Natural killer cell (primary cell): ENCODE measurements around the gene CDK5RAP1. TPM values are rescaled to one million over a fixed set of nuclear protein-coding genes. Genes with fewer than 3 reads are reported as not detected.
A peak's percentile ranks its signal among the peaks of the same experiment; 100 is the strongest.
"Not testable (repeated sequence)": the region's sequence is repeated elsewhere in the genome, so short reads cannot be mapped to it uniquely, and the experiment has no call there.

Source experiments
- ATAC-seq, 3 donors: fragments of 150-1000 bp in 2 of 3; fragments of 200-7000 bp in 1 of 3; cut with Tn5 transposase; 1 replicate in 1 of 3; 2 replicates in 2 of 3; pipeline ENCODE4 v1.10.0; 2021; ENCODE audit warnings: mild to moderate bottlenecking in 2 of 3, moderate library complexity in 2 of 3
- DNase-seq, 2 donors: peaks; one replicate each; pipeline versions ENCODE4 v3.0.0 to v3.0.0-alpha.2; 2013 to 2021; ENCODE audit warnings: mixed read lengths in 1 of 2
- H3K27ac ChIP-seq: one replicate; pipeline ENCODE4 v1.5.1; 2013; ENCODE audit warnings: mild to moderate bottlenecking, low read length
- H3K27me3 ChIP-seq: one replicate; pipeline ENCODE4 v1.6.1; 2013; ENCODE audit warnings: low read length; ENCODE audit not compliant: control insufficient read depth, insufficient read depth
- H3K36me3 ChIP-seq: one replicate; pipeline ENCODE4 v1.6.1; 2013; ENCODE audit warnings: low read length; ENCODE audit not compliant: control insufficient read depth, insufficient read depth
- H3K4me1 ChIP-seq: one replicate; pipeline ENCODE4 v1.6.1; 2013; ENCODE audit warnings: low read length; ENCODE audit not compliant: control insufficient read depth, insufficient read depth
- H3K4me3 ChIP-seq: one replicate; pipeline ENCODE4 v1.5.1; 2013; ENCODE audit warnings: low read length
- H3K9me3 ChIP-seq: one replicate; pipeline ENCODE4 v1.6.1; 2013; ENCODE audit warnings: low read length; ENCODE audit not compliant: control insufficient read depth, insufficient read depth
- H3K27ac Mint-ChIP-seq, 2 donors: one replicate each; pipeline ENCODE4 v1.8.0; 2022; ENCODE audit warnings: mild to moderate bottlenecking in 2 of 2, mixed read lengths in 2 of 2, moderate library complexity in 1 of 2
- H3K27me3 Mint-ChIP-seq, 2 donors: one replicate each; pipeline ENCODE4 v1.8.0; 2022; ENCODE audit warnings: low read depth in 2 of 2, mixed read lengths in 2 of 2
- H3K36me3 Mint-ChIP-seq: one replicate; pipeline ENCODE4 v1.8.0; 2022; ENCODE audit warnings: mixed read lengths
- H3K4me1 Mint-ChIP-seq, 2 donors: one replicate each; pipeline ENCODE4 v1.8.0; 2022; ENCODE audit warnings: mixed read lengths in 2 of 2
- H3K4me3 Mint-ChIP-seq: one replicate; pipeline ENCODE4 v1.8.0; 2022; ENCODE audit warnings: mild to moderate bottlenecking, moderate library complexity, mixed read lengths
- H3K9me3 Mint-ChIP-seq, 2 donors: one replicate each; pipeline ENCODE4 v1.8.0; 2022; ENCODE audit warnings: mixed read lengths in 2 of 2
- CTCF ChIP-seq: fragments of 200-600 bp; IDR thresholded peaks from one replicate; pipeline ENCODE4 v1.8.0; 2022; ENCODE audit warnings: antibody characterized with exemption
- WGBS: methylation state at CpG from one replicate; pipeline ENCODE4 v1.1.7; 2013; ENCODE audit warnings: missing lambda C conversion rate; ENCODE audit not compliant: insufficient coverage; 5-methylcytosine and 5-hydroxymethylcytosine counted together
- intact Hi-C: fragments of 100-400 bp; cut with micrococcal nuclease; formaldehyde crosslinking; loops from one replicate; pipeline ENCODE4 v1.14.2; 2022
- total RNA-seq, 4 donors: library from RNA; stranded (reverse); fragments of 120-200 nt in 1 of 4; gene quantifications; one replicate each; pipeline versions ENCODE4 v1.2.3 to v1.2.4, GENCODE V29; 2013 to 2022

Gene CDK5RAP1
- total RNA-seq, 3 donors from 2014 or later (not counting 1 experiment from before 2014, with no cell fraction given): 59.7 to 71.5 (median 62.6) TPM

GRCh38 chr20:33393609-33394008 is 7.7 kb downstream of the CDK5RAP1 start:
- peaks cover 54% of the 10 kb centered on the region for H3K36me3 ChIP-seq
- H3K4me1 Mint-ChIP-seq: peaks cover 14 to 27% of the 10 kb centered on the region in 2 donors
- no peak for TF ChIP-seq CTCF

GRCh38 chr20:33391722-33392415 is 9.4 kb downstream of the CDK5RAP1 start:
- no peak overlapping the region for H3K27ac ChIP-seq
- Mint-ChIP-seq H3K4me1 (peaks cover 6 to 14% of the 10 kb centered on the region in 2 donors), H3K27me3 (no peaks in the 10 kb centered on the region), H3K36me3 (peaks cover 11% of the 10 kb centered on the region), H3K9me3 (no peaks in the 10 kb centered on the region), H3K4me3 (no peak overlapping the region), H3K27ac (peak overlapping the region in 1 of 2 donors; percentile 47)
- intact Hi-C loops: no loop called here
- DNase-seq: no peak
- H3K4me3 ChIP-seq: no peak overlapping the region
- WGBS: 81% methylated on average over 7 of the region's 9 CpGs
- no peaks in the 10 kb centered on the region for H3K27me3 ChIP-seq
- H3K9me3 ChIP-seq: no peaks in the 10 kb centered on the region
- TF ChIP-seq CTCF: no peak
- no peaks in the 10 kb centered on the region for H3K4me1 ChIP-seq
- no peak for ATAC-seq
- peaks cover 60% of the 10 kb centered on the region for H3K36me3 ChIP-seq

More at GRCh38 chr20:33393609-33394008, 7.7 kb downstream of the CDK5RAP1 start:
- Mint-ChIP-seq H3K27ac (no peak overlapping the region), H3K27me3 (no peaks in the 10 kb centered on the region), H3K4me3 (no peak overlapping the region), H3K9me3 (no peaks in the 10 kb centered on the region), H3K36me3 (peaks cover 11% of the 10 kb centered on the region)
- ATAC-seq: no peak
- WGBS: 95% methylated on average over 4 of the region's 4 CpGs
- no peak overlapping the region for H3K4me3 ChIP-seq
- no peaks in the 10 kb centered on the region for H3K4me1 ChIP-seq
- no peak for DNase-seq
- intact Hi-C loops: no loop called here
- no peak overlapping the region for H3K27ac ChIP-seq
- no peaks in the 10 kb centered on the region for H3K9me3 ChIP-seq
- no peaks in the 10 kb centered on the region for H3K27me3 ChIP-seq

- ATAC-seq, H3K9me3 ChIP-seq, H3K27ac ChIP-seq, H3K27me3 ChIP-seq, DNase-seq, H3K4me1 ChIP-seq, intact Hi-C loops, H3K27me3 Mint-ChIP-seq, H3K27ac Mint-ChIP-seq, H3K4me3 Mint-ChIP-seq, H3K4me3 ChIP-seq, H3K4me1 Mint-ChIP-seq, H3K9me3 Mint-ChIP-seq: not testable (repeated sequence)
- WGBS: 98% methylated on average over 36 of the region's 36 CpGs
- H3K36me3 Mint-ChIP-seq: peaks cover 11% of the 10 kb centered on the region
- peaks cover 59% of the 10 kb centered on the region for H3K36me3 ChIP-seq
These were observed 12.0 kb downstream of the CDK5RAP1 start for GRCh38 chr20:33389326-33389725.

GRCh38 chr20:33388268-33388667 is 13.1 kb downstream of the CDK5RAP1 start:
- WGBS: 80% methylated on average over 1 of the region's 3 CpGs
- TF ChIP-seq CTCF: no peak
- Mint-ChIP-seq H3K27me3 (no peaks in the 10 kb centered on the region), H3K9me3 (no peaks in the 10 kb centered on the region), H3K27ac (no peak overlapping the region), H3K36me3 (peaks cover 11% of the 10 kb centered on the region), H3K4me3 (no peak overlapping the region), H3K4me1 (no peaks in the 10 kb centered on the region)
- Histone ChIP-seq H3K9me3 (no peaks in the 10 kb centered on the region), H3K4me3 (no peak overlapping the region), H3K27me3 (no peaks in the 10 kb centered on the region), H3K4me1 (no peaks in the 10 kb centered on the region), H3K27ac (no peak overlapping the region), H3K36me3 (peaks cover 54% of the 10 kb centered on the region)
- intact Hi-C loops: no loop called here
- ATAC-seq (no peak), DNase-seq (no peak)
